Hepatocyte (in vitro differentiated cells): ENCODE data around the gene ACKR1. TPM values are rescaled to one million over a fixed set of nuclear protein-coding genes. Genes with fewer than 3 reads are reported as not detected.

Experiments
- DNase-seq: peaks from one replicate; pipeline ENCODE4 v3.0.0-alpha.2; 2016; ENCODE audit warnings: low spot score
- H2AFZ ChIP-seq: fragments of 200-600 bp; sonication (generic); 2 replicates; pipeline ENCODE4 v1.6.0; 2016; ENCODE audit warnings: antibody characterized with exemption, mild to moderate bottlenecking
- H3K27ac ChIP-seq: fragments of 200-600 bp; sonication (generic); 2 replicates; pipeline ENCODE4 v1.5.1; 2016; ENCODE audit warnings: mild to moderate bottlenecking
- H3K27me3 ChIP-seq: fragments of 200-600 bp; sonication (generic); 2 replicates; pipeline ENCODE4 v1.6.1; 2016
- H3K36me3 ChIP-seq: fragments of 200-600 bp; sonication (generic); replicated peaks from 2 replicates; pipeline ENCODE4 v1.5.1; 2016; ENCODE audit warnings: low read depth; ENCODE audit not compliant: insufficient read depth
- H3K4me1 ChIP-seq: fragments of 200-600 bp; sonication (generic); 2 replicates; pipeline ENCODE4 v1.5.1; 2016; ENCODE audit warnings: mild to moderate bottlenecking, moderate library complexity; ENCODE audit not compliant: insufficient read depth
- H3K4me2 ChIP-seq: fragments of 200-600 bp; sonication (generic); 2 replicates; pipeline ENCODE4 v1.6.0; 2016
- H3K4me3 ChIP-seq: fragments of 200-600 bp; sonication (generic); 2 replicates; pipeline ENCODE4 v1.5.1; 2016; ENCODE audit warnings: mild to moderate bottlenecking
- H3K79me2 ChIP-seq: fragments of 200-600 bp; sonication (generic); 2 replicates; pipeline ENCODE4 v1.6.0; 2017; ENCODE audit warnings: mild to moderate bottlenecking
- H3K9me2 ChIP-seq: fragments of 200-600 bp; sonication (generic); replicated peaks from 2 replicates; pipeline ENCODE4 v1.6.0; 2017; ENCODE audit warnings: mild to moderate bottlenecking; ENCODE audit not compliant: insufficient read depth
- H3K9me3 ChIP-seq: fragments of 200-600 bp; sonication (generic); 2 replicates; pipeline ENCODE4 v1.5.1; 2016; ENCODE audit warnings: low read depth, mild to moderate bottlenecking
- H4K20me1 ChIP-seq: fragments of 200-600 bp; sonication (generic); 2 replicates; pipeline ENCODE4 v1.6.0; 2016; ENCODE audit warnings: mild to moderate bottlenecking; ENCODE audit not compliant: insufficient read depth, poor library complexity, severe bottlenecking
- EZH2 ChIP-seq: fragments of 200-600 bp; sonication (generic); IDR thresholded peaks from 2 replicates; pipeline ENCODE4 v1.6.1; 2016; ENCODE audit warnings: antibody characterized with exemption, mild to moderate bottlenecking, borderline replicate concordance
- EZH2phosphoT487 ChIP-seq: fragments of 200-600 bp; sonication (generic); IDR thresholded peaks from one replicate; pipeline ENCODE4 v1.6.1; 2018; ENCODE audit warnings: antibody characterized with exemption, mild to moderate bottlenecking, low read depth, moderate library complexity; ENCODE audit not compliant: unreplicated experiment, severe bottlenecking
- WGBS: methylation state at CpG from one replicate; pipeline ENCODE4 v1.1.6; 2016; ENCODE audit warnings: low lambda C conversion rate; ENCODE audit errors: missing lambda C conversion rate; 5-methylcytosine and 5-hydroxymethylcytosine counted together
- polyA plus RNA-seq: library from polyadenylated mRNA; unstranded; fragments of >200 nt; fragmentation: Nextera tagmentation; extraction: Ambion mirVana; gene quantifications from 2 replicates; pipeline ENCODE4 v1.2.1, GENCODE V29; 2016
- total RNA-seq: library from RNA; depleted of rRNA; stranded (reverse); fragments of >200 nt; gene quantifications from 2 replicates; pipeline ENCODE4 v1.2.3, GENCODE V29; 2014
- TF ChIP-seq, protein P1 (sequence below): fragments of 200-600 bp; sonication (generic); IDR thresholded peaks from 2 replicates; pipeline ENCODE4 v1.5.1; 2016; ENCODE audit warnings: antibody characterized with exemption, mild to moderate bottlenecking; ENCODE audit not compliant: poor library complexity

ACKR1 gene
- total and polyA plus RNA-seq, 2 experiments from 2014 or later, result not detected

DNA sequence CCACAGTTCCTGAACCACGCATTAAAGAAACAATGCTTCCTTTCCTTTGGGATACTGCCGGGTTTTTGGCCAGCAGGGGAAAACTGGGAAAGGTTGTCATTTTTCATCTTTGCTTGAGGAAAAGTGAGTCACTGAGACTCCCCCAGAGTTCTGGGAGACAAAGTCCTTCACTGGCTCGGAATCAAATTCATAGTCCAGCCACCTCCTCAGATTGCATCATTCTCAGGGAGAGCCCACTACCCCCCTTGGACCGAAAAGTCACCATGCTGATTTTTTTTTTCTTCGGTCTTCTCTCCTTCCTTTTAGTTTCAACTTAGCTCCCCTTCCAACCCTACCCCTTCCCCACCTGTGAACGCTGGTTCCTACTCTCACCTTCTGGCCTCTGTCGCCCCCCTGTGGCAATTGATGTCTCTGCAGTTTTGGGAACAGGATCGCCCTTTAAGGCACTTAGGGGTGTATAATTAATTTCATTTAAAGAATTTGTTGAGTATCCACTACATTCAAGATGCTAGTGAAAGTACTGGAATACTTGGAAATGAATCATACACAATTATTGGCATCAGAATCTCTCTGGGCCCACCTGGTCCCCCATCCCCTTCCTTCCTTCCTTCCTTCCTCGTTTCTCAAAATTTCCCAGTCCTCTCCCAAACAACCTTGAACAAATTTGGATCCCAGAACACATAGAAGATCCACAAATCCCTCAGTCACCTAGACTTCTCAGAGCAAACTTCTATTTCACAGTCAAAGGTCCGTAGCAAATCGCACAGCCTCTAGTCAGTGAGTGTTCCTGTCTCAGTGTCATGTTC is 6.9 kb downstream of the ACKR1 start:
- H3K27me3 ChIP-seq, result peaks cover 27% of the 10 kb centered on the region
- H3K4me1 ChIP-seq, result no peaks in the 10 kb centered on the region
- H3K4me3 ChIP-seq, result no peak overlapping the region
- H3K4me2 ChIP-seq, result peak overlapping the region; percentile 10
- no peaks in the 10 kb centered on the region for H3K9me2 ChIP-seq
- H4K20me1 ChIP-seq, result no peaks in the 10 kb centered on the region
- WGBS, result 36% methylated on average over 11 of the region's 11 CpGs
- no peak overlapping the region for H3K27ac ChIP-seq
- no peak overlapping the region for H2AFZ ChIP-seq
- H3K9me3 ChIP-seq, result no peaks in the 10 kb centered on the region
- peak; percentile 60 for DNase-seq
- TF ChIP-seq EZH2 (no peak), EZH2phosphoT487 (no peak)
- TF ChIP-seq, protein P1, sequence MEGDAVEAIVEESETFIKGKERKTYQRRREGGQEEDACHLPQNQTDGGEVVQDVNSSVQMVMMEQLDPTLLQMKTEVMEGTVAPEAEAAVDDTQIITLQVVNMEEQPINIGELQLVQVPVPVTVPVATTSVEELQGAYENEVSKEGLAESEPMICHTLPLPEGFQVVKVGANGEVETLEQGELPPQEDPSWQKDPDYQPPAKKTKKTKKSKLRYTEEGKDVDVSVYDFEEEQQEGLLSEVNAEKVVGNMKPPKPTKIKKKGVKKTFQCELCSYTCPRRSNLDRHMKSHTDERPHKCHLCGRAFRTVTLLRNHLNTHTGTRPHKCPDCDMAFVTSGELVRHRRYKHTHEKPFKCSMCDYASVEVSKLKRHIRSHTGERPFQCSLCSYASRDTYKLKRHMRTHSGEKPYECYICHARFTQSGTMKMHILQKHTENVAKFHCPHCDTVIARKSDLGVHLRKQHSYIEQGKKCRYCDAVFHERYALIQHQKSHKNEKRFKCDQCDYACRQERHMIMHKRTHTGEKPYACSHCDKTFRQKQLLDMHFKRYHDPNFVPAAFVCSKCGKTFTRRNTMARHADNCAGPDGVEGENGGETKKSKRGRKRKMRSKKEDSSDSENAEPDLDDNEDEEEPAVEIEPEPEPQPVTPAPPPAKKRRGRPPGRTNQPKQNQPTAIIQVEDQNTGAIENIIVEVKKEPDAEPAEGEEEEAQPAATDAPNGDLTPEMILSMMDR, result peak; percentile 79
- H3K79me2 ChIP-seq, result no peaks in the 10 kb centered on the region
- H3K36me3 ChIP-seq, result no peaks in the 10 kb centered on the region

DNA sequence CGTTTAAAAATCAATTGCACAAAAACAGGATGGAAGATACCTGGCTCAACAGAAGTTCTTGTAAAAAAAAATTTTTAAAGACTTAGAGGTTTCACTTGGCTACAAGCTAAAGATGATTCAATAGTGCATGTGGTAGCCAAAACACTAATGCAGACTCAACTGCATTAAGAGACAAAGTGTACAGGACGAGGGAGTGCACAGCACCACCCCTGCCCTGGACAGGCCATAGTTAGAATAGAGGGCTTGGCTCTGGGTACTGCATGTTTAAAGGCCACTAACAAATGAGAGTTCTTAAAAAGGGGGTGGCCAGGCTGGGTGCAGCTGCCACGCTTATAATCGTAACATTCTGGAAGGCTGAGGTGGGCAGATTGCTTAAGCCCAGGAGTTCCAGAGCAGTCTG is 7.9 kb downstream of the ACKR1 start:
- 70% methylated on average over 4 of the region's 4 CpGs for WGBS
- no peaks in the 10 kb centered on the region for H4K20me1 ChIP-seq
- peaks cover 18% of the 10 kb centered on the region for H3K27me3 ChIP-seq

DNA sequence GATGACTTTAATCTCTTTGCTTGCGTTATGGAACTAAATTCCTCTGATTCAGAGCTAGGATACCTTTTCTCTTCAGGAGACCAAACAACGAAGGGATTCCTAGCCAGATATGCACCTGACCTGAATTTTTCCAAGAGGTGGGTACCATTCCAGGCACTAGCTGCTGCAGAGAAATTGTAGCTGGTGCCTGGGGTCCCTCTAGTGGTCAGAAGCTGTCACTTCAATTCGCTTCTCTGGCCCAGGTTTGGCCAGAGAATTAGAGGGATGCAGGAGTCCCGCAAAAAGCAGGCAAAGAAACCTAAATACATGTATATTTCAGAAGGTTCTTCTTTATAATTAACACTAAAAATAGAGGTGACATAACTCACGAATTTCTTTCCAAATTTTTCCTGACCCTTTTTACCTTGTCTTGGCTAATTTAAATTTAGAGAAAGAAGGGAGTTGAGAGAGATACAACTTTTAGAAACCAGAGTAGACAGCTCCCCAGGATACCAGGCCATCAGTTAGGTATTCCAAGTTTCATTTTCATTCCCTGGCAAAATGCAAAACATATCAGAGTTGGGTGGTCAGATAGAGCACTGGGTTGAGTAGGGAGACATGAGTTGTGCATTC is 9.6 kb downstream of the ACKR1 start:
- Histone ChIP-seq H3K4me1 (no peaks in the 10 kb centered on the region), H4K20me1 (no peaks in the 10 kb centered on the region), H3K4me2 (no peak overlapping the region), H3K27ac (no peak overlapping the region), H2AFZ (no peak overlapping the region), H3K36me3 (no peaks in the 10 kb centered on the region), H3K9me2 (no peaks in the 10 kb centered on the region), H3K27me3 (peaks cover 1% of the 10 kb centered on the region), H3K9me3 (no peaks in the 10 kb centered on the region), H3K4me3 (no peak overlapping the region), H3K79me2 (no peaks in the 10 kb centered on the region)
- TF ChIP-seq EZH2phosphoT487 (no peak), EZH2 (no peak)
- TF ChIP-seq, protein P1, result peak; percentile 73
- DNase-seq, result peak; percentile 68
- WGBS, result 7% methylated on average over 5 of the region's 5 CpGs

More for the DNA sequence above, 7.9 kb downstream of the ACKR1 start:
- no peaks in the 10 kb centered on the region for H3K9me2 ChIP-seq
- no peaks in the 10 kb centered on the region for H3K36me3 ChIP-seq
- TF ChIP-seq, protein P1, result no peak
- TF ChIP-seq EZH2 (no peak), EZH2phosphoT487 (no peak)
- no peak overlapping the region for H2AFZ ChIP-seq
- H3K79me2 ChIP-seq, result no peaks in the 10 kb centered on the region
- no peak overlapping the region for H3K4me3 ChIP-seq
- H3K4me2 ChIP-seq, result no peak overlapping the region
- H3K4me1 ChIP-seq, result no peaks in the 10 kb centered on the region
- H3K9me3 ChIP-seq, result no peaks in the 10 kb centered on the region
- no peak overlapping the region for H3K27ac ChIP-seq
- no peak for DNase-seq
